ENCODE measurements around the gene SERTAD1. TPM values are rescaled to one million over a fixed set of nuclear protein-coding genes. Genes with fewer than 3 reads are reported as not detected.

Gene SERTAD1
- polyA plus RNA-seq, 1 experiment = 21.9 TPM

DNA sequence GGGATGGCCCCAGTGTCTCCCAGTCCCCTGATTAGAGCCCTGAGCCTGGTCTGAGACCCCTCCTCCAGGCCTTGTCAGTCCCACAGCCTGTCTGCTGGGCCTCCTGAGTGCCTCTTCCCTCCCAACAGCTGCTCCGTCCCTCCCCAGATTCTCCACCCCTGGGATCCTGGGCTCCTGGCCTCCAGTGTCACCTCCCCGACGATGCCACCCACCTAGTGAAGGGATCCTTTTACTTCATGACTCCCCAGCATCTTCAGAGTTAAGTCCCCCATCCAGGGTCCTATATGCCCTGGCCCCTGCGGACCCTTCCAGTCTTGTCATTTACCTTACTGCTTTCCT, 8.2 kb downstream of the SERTAD1 start:
- CTCF ChIA-PET = interaction anchor here (1.2 to 2.6 kb wide), 3 partner anchors 12 to 112 kb away, joined by 3 to 9 read pairs (median 4); no protein-coding TSS in a partner anchor
- DNase-seq (ENCODE audit: low read depth) = no peak
- POLR2A ChIA-PET = no interaction called here
- TF ChIP-seq, protein P1, sequence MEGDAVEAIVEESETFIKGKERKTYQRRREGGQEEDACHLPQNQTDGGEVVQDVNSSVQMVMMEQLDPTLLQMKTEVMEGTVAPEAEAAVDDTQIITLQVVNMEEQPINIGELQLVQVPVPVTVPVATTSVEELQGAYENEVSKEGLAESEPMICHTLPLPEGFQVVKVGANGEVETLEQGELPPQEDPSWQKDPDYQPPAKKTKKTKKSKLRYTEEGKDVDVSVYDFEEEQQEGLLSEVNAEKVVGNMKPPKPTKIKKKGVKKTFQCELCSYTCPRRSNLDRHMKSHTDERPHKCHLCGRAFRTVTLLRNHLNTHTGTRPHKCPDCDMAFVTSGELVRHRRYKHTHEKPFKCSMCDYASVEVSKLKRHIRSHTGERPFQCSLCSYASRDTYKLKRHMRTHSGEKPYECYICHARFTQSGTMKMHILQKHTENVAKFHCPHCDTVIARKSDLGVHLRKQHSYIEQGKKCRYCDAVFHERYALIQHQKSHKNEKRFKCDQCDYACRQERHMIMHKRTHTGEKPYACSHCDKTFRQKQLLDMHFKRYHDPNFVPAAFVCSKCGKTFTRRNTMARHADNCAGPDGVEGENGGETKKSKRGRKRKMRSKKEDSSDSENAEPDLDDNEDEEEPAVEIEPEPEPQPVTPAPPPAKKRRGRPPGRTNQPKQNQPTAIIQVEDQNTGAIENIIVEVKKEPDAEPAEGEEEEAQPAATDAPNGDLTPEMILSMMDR (IDR thresholded peaks at IDR 0.05; ENCODE audit: insufficient read depth, low read depth, low read length) = no peak
- Histone ChIP-seq H3K36me3 (ENCODE audit: control insufficient read depth, insufficient read depth, low read length) (peaks cover under 1% of the 10 kb centered on the region; the same call in 1 of the 2 replicates), H3K4me3 (ENCODE audit: low read depth, low read length) (no peak overlapping the region), H3K27me3 (ENCODE audit: control insufficient read depth, insufficient read depth, low read length) (no peaks in the 10 kb centered on the region)

DNA sequence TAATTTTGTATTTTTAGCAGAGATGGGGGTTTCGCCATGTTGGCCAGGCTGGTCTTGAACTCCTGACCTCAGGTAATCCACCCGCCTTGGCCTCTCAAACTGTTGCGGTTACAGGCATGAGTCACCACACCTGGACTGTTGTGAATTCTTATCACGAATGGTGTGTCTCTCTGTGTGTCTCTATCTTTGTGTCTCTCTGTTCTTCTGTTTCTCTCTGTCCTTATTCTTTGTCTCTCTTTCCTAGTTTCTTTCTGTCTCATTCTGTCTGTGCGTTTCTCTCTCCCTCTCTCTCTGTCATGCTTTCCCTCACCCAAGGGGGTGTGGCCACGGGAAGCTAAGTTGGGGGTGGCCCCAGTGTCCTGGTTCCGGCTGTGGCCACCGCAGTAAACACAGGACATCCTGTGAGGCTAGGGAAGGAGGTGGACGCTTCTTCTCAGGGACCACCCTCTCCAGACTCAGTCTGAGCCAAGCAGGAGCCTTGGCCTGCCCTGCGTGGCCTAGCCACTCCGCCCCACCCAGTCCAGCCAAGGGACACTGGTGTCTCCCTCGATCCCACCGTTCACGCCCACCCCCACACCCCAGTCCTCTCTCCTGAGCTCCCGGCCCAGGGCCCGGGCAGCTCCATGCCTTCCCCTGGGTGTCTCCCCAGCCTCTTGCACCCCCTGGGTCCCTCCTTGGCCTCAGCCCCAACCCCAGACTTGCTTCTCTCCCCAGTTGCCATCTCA, 8.7 kb downstream of the SERTAD1 start:
- DNase-seq (ENCODE audit: low read depth) = no peak
- POLR2A ChIA-PET = no interaction called here
- no peaks in the 10 kb centered on the region for H3K36me3 ChIP-seq (ENCODE audit: control insufficient read depth, insufficient read depth, low read length)
- no peaks in the 10 kb centered on the region for H3K27me3 ChIP-seq (ENCODE audit: control insufficient read depth, insufficient read depth, low read length)
- TF ChIP-seq, protein P1 (IDR thresholded peaks at IDR 0.05; ENCODE audit: insufficient read depth, low read depth, low read length) = no peak
- CTCF ChIA-PET = interaction anchor here (1.3 to 2.6 kb wide), 3 partner anchors 47 to 218 kb away, joined by 4 to 9 read pairs (median 7); no protein-coding TSS in a partner anchor
- no peak overlapping the region for H3K4me3 ChIP-seq (ENCODE audit: low read depth, low read length)

DNA sequence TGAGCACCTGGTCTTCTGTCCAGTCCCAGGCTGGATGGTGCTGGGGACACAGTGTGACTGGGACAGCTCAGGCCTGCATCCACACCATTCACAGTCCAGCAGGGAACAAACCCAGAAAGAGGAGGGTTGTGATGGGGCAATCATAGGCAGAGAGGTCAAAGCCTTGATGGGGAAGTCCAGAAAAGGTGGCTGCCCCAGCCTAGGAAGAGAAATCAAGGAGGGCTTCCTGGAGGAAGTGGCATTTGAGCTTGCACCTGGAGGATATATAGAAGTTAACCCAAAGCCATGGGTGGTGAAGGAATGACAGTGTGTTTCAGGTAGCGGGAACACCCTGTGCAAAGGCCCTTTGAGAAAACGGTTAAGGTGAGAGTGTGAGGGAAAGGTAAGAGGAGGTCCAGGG, 10.0 kb downstream of the SERTAD1 start:
- no peaks in the 10 kb centered on the region for H3K36me3 ChIP-seq (ENCODE audit: control insufficient read depth, insufficient read depth, low read length)
- no peak overlapping the region for H3K4me3 ChIP-seq (ENCODE audit: low read depth, low read length)
- DNase-seq (ENCODE audit: low read depth) = no peak
- H3K27me3 ChIP-seq (ENCODE audit: control insufficient read depth, insufficient read depth, low read length) = no peaks in the 10 kb centered on the region
- TF ChIP-seq, protein P1 (IDR thresholded peaks at IDR 0.05; ENCODE audit: insufficient read depth, low read depth, low read length) = no peak
- ChIA-PET CTCF (interaction anchor here (1.8 to 2.6 kb wide), 2 partner anchors 48 to 219 kb away, joined by 7 to 9 read pairs; no protein-coding TSS in a partner anchor), POLR2A (no interaction called here)

DNA sequence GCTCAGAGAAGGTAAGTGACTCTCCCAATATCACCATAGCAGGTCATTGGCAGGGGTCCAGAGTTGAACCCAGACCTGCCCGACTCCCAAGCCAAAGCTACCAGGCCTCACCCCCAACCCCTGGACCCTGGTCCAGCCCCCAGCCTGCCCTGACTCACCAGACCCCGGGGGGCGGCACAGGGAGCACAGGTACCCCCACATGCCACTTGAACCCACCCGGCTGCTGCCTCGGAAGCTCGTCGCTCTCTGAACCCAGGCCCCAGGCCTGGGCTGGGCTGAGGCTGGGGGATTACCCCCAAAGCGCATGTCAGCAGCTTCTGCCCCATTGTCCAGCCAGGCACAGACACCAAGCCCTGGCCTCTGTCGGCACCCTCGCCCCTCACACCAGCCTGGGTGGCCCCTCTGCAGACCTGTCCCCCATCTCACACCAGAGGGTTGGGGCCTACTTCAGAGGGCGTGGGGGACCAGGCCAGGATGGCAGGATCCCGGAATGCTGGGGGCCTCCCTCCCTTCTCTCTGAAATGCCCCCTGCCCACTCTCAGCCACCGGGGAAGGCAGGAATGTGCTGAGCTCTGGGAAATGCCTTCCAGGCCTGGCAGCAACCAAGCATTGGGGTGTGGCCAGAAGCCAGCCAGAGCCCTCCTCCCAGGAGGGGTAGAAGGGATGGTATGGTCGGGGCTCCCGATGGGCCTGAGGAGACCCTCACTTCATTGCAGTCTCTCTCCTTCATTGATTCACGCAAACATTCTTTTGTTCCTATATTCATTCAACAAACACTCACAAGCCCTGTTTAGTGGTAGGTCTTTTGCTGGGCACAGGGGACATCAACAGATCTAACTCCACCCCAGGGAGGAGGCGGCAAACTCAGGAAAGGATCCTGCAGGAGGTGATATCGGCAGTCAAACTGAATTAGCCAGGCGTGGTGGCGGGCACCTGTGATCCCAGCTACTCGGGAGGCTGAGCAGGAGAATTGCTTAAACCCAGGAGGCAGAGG, 11.0 kb downstream of the SERTAD1 start:
- no peak for DNase-seq (ENCODE audit: low read depth)
- POLR2A ChIA-PET = no interaction called here

More for the DNA sequence above, 11.0 kb downstream of the SERTAD1 start:
- Histone ChIP-seq H3K36me3 (ENCODE audit: control insufficient read depth, insufficient read depth, low read length) (no peaks in the 10 kb centered on the region), H3K27me3 (ENCODE audit: control insufficient read depth, insufficient read depth, low read length) (no peaks in the 10 kb centered on the region), H3K4me3 (ENCODE audit: low read depth, low read length) (no peak overlapping the region)
- CTCF ChIA-PET = interaction anchor here (0.7 to 2.6 kb wide), 3 partner anchors 49 to 220 kb away, joined by 3 to 9 read pairs (median 7); no protein-coding TSS in a partner anchor
- TF ChIP-seq, protein P1 (IDR thresholded peaks at IDR 0.05; ENCODE audit: insufficient read depth, low read depth, low read length) = no peak
